Liver (tissue), 3 donors: Measurements from ENCODE around the gene TRIM26.

Experiments
- CTCF ChIP-seq: fragments of 150-350 bp; IDR thresholded peaks from 2 replicates; pipeline ENCODE4 v1.5.1; 2017; ENCODE audit warnings: improper control_type of control experiment, low read depth, low read length; ENCODE audit not compliant: missing input control
- FOXA2 ChIP-seq: IDR thresholded peaks from 2 replicates; pipeline ENCODE4 v1.6.1; 2016; ENCODE audit warnings: antibody characterized with exemption
- GABPA ChIP-seq, 2 donors: IDR thresholded peaks in 1 of 2; conservative IDR thresholded peaks in 1 of 2; 2 replicates each; pipeline ENCODE4 v1.6.1; 2016; ENCODE audit warnings: antibody characterized with exemption in 2 of 2, mild to moderate bottlenecking in 1 of 2, moderate library complexity in 1 of 2
- HNF4G ChIP-seq: IDR thresholded peaks from 2 replicates; pipeline ENCODE4 v1.6.1; 2016; ENCODE audit warnings: antibody characterized with exemption
- MAX ChIP-seq: IDR thresholded peaks from 2 replicates; pipeline ENCODE4 v1.6.1; 2016; ENCODE audit warnings: antibody characterized with exemption
- RAD21 ChIP-seq, 2 donors: IDR thresholded peaks; 2 replicates each; pipeline ENCODE4 v1.6.1; 2016; ENCODE audit warnings: antibody characterized with exemption in 2 of 2, mild to moderate bottlenecking in 2 of 2
- REST ChIP-seq: IDR thresholded peaks from 2 replicates; pipeline ENCODE4 v1.6.1; 2016; ENCODE audit warnings: antibody characterized with exemption, mild to moderate bottlenecking
- TAF1 ChIP-seq: conservative IDR thresholded peaks from 2 replicates; pipeline ENCODE4 v1.6.1; 2016; ENCODE audit warnings: antibody characterized with exemption, mild to moderate bottlenecking
- TF ChIP-seq, protein P1 (sequence below): IDR thresholded peaks from 2 replicates; pipeline ENCODE4 v1.6.1; 2016; ENCODE audit warnings: antibody characterized with exemption
- donor health status: healthy.
- donor health status: healthy.

DNA sequence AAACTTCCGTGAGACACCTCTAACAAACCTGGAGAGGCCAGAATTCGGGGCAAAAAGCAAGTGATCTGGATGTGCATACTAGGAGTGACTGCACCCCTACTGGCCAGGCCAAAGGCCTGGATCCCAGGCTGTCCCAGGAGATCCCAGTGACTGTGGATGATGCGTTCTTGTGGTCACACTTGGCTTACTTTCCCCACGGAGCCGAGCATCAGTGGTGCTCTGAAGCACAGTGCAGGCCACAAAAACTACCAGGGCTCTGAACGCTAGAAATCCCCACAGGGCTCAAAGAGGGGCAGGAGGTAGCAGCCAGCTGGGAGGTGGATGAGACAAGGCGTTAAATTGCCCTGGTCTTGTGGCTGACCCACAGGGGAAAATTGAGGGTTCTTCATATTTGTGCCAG lies 7.1 kb downstream of the TRIM26 start:
- TF ChIP-seq FOXA2, result no peak
- TF ChIP-seq, protein P1, sequence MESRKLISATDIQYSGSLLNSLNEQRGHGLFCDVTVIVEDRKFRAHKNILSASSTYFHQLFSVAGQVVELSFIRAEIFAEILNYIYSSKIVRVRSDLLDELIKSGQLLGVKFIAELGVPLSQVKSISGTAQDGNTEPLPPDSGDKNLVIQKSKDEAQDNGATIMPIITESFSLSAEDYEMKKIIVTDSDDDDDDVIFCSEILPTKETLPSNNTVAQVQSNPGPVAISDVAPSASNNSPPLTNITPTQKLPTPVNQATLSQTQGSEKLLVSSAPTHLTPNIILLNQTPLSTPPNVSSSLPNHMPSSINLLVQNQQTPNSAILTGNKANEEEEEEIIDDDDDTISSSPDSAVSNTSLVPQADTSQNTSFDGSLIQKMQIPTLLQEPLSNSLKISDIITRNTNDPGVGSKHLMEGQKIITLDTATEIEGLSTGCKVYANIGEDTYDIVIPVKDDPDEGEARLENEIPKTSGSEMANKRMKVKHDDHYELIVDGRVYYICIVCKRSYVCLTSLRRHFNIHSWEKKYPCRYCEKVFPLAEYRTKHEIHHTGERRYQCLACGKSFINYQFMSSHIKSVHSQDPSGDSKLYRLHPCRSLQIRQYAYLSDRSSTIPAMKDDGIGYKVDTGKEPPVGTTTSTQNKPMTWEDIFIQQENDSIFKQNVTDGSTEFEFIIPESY, result no peak
- no peak for TF ChIP-seq RAD21 (IDR thresholded peaks at IDR 0.05)
- TF ChIP-seq CTCF, result no peak
- no peak for TF ChIP-seq HNF4G
- no peak for TF ChIP-seq REST
- no peak for TF ChIP-seq MAX
- no peak for TF ChIP-seq GABPA (IDR thresholded peaks at IDR 0.05 in 1 of 2, conservative IDR thresholded peaks at IDR 0.05 in 1 of 2)
- TF ChIP-seq TAF1, result no peak
